HepG2 (cell line): ENCODE data around the gene DQX1. TPM values are rescaled to one million over a fixed set of nuclear protein-coding genes. Genes with fewer than 3 reads are reported as not detected.
A peak's percentile ranks its signal among the peaks of the same experiment; 100 is the strongest.

ENCODE experiments used
- DR1 ChIP-seq: sonication (generic); formaldehyde crosslinking; IDR thresholded peaks from 2 replicates; pipeline ENCODE4 v1.8.0; 2021; ENCODE audit warnings: mild to moderate bottlenecking, missing genetic modification reagents, inconsistent platforms
- KDM4B ChIP-seq: sonication (generic); formaldehyde crosslinking; IDR thresholded peaks from 2 replicates; pipeline ENCODE4 v1.4.0; 2020; ENCODE audit warnings: missing genetic modification reagents
- NAIF1 ChIP-seq: sonication (generic); formaldehyde crosslinking; IDR thresholded peaks from 2 replicates; pipeline ENCODE4 v1.5.0; 2020; ENCODE audit warnings: mild to moderate bottlenecking, missing genetic modification reagents, borderline replicate concordance
- NONO ChIP-seq, 2 experiments: fragments of 450-650 bp in 1 of 2; sonication (generic) in 1 of 2; formaldehyde crosslinking in 1 of 2; IDR thresholded peaks in 1 of 2; conservative IDR thresholded peaks in 1 of 2; 2 replicates each; pipeline versions ENCODE4 v1.6.1 to v1.8.0; 2017 to 2022; ENCODE audit warnings: mild to moderate bottlenecking in 1 of 2, missing genetic modification reagents in 1 of 2, moderate library complexity in 1 of 2
- SP1 ChIP-seq, 2 experiments: fragments of 450-650 bp in 1 of 2; sonication (generic) in 1 of 2; formaldehyde crosslinking in 1 of 2; IDR thresholded peaks; 2 replicates each; pipeline versions ENCODE4 v1.4.0 to v1.6.1; 2016 to 2020; ENCODE audit warnings: missing genetic modification reagents in 1 of 2
- SRF ChIP-seq: IDR thresholded peaks from 2 replicates; pipeline ENCODE4 v1.6.1; 2011; ENCODE audit warnings: mild to moderate bottlenecking, low read depth, low read length, moderate library complexity
- ZBTB37 ChIP-seq: sonication (generic); formaldehyde crosslinking; IDR thresholded peaks from 2 replicates; pipeline ENCODE4 v1.4.0; 2020; ENCODE audit warnings: mild to moderate bottlenecking, missing genetic modification reagents
- ZNF34 ChIP-seq: sonication (generic); formaldehyde crosslinking; IDR thresholded peaks from 2 replicates; pipeline ENCODE4 v1.4.0; 2020; ENCODE audit warnings: mild to moderate bottlenecking, missing genetic modification reagents, borderline replicate concordance
- ZNF552 ChIP-seq: sonication (generic); formaldehyde crosslinking; IDR thresholded peaks from 2 replicates; pipeline ENCODE4 v1.9.0; 2022; ENCODE audit warnings: missing genetic modification reagents, mild to moderate bottlenecking, borderline replicate concordance
- ZNF687 ChIP-seq: sonication (generic); formaldehyde crosslinking; IDR thresholded peaks from 2 replicates; pipeline ENCODE4 v1.5.1; 2020; ENCODE audit warnings: mild to moderate bottlenecking, missing genetic modification reagents, moderate library complexity
- ZSCAN22 ChIP-seq: sonication (generic); formaldehyde crosslinking; IDR thresholded peaks from 2 replicates; pipeline ENCODE4 v1.4.0; 2020; ENCODE audit warnings: mild to moderate bottlenecking, missing genetic modification reagents
- ZSCAN30 ChIP-seq: sonication (generic); formaldehyde crosslinking; IDR thresholded peaks from 2 replicates; pipeline ENCODE4 v1.5.0; 2020; ENCODE audit warnings: mild to moderate bottlenecking, missing genetic modification reagents
- polyA plus RNA-seq, 8 experiments: library from polyadenylated mRNA; depleted of rRNA in 3 of 8; stranded (reverse) in 7 of 8; unstranded in 1 of 8; fragments of >200 nt; fragmentation: Illumina TruSeq in 4 of 8; extraction: Trizol in 4 of 8; gene quantifications; 2 replicates each; pipeline versions ENCODE4 v1.2.1 to v1.2.3, GENCODE V29; 2011 to 2016; ENCODE audit warnings: low read depth in 4 of 8, missing spikeins in 1 of 8, mixed read lengths in 1 of 8; ENCODE audit not compliant: insufficient read depth in 1 of 8
- total RNA-seq, 5 experiments: library from RNA; depleted of rRNA; stranded (reverse); fragments of >200 nt; fragmentation: Illumina TruSeq; extraction: Trizol; gene quantifications; 2 replicates each; pipeline ENCODE4 v1.2.3, GENCODE V29; 2016; ENCODE audit warnings: low read depth in 1 of 5
- TF ChIP-seq, protein P1 (sequence below): IDR thresholded peaks from 2 replicates; pipeline ENCODE4 v1.6.1; 2016; ENCODE audit warnings: missing biosample characterization, missing genetic modification reagents, low read depth
- TF ChIP-seq, protein P2 (sequence below): sonication (generic); formaldehyde crosslinking; IDR thresholded peaks from 2 replicates; pipeline ENCODE4 v1.4.0; 2020; ENCODE audit warnings: missing genetic modification reagents

Gene DQX1
- total and polyA plus RNA-seq, 2 of the 13 experiments (the other 11 are each of a cell fraction or from before 2014, with no cell fraction given), result 27.6 to 89.8 TPM

GRCh38 chr2:74529357-74530238 lies 3.6 kb upstream of the DQX1 start, which contains the start of the genes AUP1 and HTRA2 (continued):
- TF ChIP-seq ZBTB37, result no peak; the same call in 1 of the 2 replicates
- no peak for TF ChIP-seq ZSCAN22 (CRISPR knock-in tag)
- no peak for TF ChIP-seq NAIF1 (CRISPR knock-in tag)
- TF ChIP-seq ZNF687, result peak; percentile 95
- TF ChIP-seq SRF, result 0 out of 2 replicates have a peak, but pooled peaks have one; percentile 19
- no peak for TF ChIP-seq NONO (IDR thresholded peaks at IDR 0.05)
- TF ChIP-seq NONO (CRISPR knock-in tag; conservative IDR thresholded peaks at IDR 0.05), result peak; percentile 85; the same call in 1 of the 2 replicates
- no peak for TF ChIP-seq SP1 (IDR thresholded peaks at IDR 0.05)
- peak; percentile 90 for TF ChIP-seq SP1 (CRISPR knock-in tag; IDR thresholded peaks at IDR 0.05)
- no peak for TF ChIP-seq ZSCAN30
- TF ChIP-seq ZNF34 (CRISPR knock-in tag), result no peak
- TF ChIP-seq, protein P1, sequence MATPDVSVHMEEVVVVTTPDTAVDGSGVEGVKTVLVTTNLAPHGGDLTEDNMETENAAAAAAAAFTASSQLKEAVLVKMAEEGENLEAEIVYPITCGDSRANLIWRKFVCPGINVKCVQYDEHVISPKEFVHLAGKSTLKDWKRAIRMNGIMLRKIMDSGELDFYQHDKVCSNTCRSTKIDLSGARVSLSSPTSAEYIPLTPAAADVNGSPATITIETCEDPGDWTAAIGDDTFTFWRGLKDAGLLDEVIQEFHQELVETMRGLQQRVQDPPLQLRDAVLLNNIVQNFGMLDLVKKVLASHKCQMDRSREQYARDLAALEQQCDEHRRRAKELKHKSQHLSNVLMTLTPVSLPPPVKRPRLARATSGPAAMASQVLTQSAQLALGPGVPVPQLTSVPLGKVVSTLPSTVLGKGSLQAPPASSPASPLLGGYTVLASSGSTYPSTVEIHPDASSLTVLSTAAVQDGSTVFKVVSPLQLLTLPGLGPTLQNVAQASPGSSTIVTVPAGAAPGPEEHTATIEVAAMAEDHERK (CRISPR knock-in tag), result peak; percentile 76; the same call in 1 of the 2 replicates
- TF ChIP-seq KDM4B (CRISPR knock-in tag), result peak; percentile 14; the same call in 1 of the 2 replicates
- TF ChIP-seq, protein P2, sequence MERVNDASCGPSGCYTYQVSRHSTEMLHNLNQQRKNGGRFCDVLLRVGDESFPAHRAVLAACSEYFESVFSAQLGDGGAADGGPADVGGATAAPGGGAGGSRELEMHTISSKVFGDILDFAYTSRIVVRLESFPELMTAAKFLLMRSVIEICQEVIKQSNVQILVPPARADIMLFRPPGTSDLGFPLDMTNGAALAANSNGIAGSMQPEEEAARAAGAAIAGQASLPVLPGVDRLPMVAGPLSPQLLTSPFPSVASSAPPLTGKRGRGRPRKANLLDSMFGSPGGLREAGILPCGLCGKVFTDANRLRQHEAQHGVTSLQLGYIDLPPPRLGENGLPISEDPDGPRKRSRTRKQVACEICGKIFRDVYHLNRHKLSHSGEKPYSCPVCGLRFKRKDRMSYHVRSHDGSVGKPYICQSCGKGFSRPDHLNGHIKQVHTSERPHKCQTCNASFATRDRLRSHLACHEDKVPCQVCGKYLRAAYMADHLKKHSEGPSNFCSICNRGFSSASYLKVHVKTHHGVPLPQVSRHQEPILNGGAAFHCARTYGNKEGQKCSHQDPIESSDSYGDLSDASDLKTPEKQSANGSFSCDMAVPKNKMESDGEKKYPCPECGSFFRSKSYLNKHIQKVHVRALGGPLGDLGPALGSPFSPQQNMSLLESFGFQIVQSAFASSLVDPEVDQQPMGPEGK (CRISPR knock-in tag), result peak; percentile 77
- TF ChIP-seq ZNF552 (CRISPR knock-in tag), result peak; percentile 88; the same call in 1 of the 2 replicates
- TF ChIP-seq DR1 (CRISPR knock-in tag), result peak; percentile 89
